Dendritic cell treated with granulocyte-macrophage colony-stimulating factor and Interleukin-4, amounts not matched to agents 40 ng/mL and 50 ng/mL, for 4 days (primary cell): ENCODE data around the gene BAZ2B.

Experiments used
- H3K27ac Mint-ChIP-seq: one replicate; pipeline ENCODE4 v1.8.0; 2022; ENCODE audit warnings: mild to moderate bottlenecking, mixed read lengths
- H3K27me3 Mint-ChIP-seq: one replicate; pipeline ENCODE4 v1.8.0; 2022; ENCODE audit warnings: mild to moderate bottlenecking, mixed read lengths
- H3K36me3 Mint-ChIP-seq: one replicate; pipeline ENCODE4 v1.8.0; 2022; ENCODE audit warnings: low read depth, mixed read lengths
- H3K4me1 Mint-ChIP-seq: one replicate; pipeline ENCODE4 v1.8.0; 2022; ENCODE audit warnings: low read depth, mixed read lengths
- H3K4me3 Mint-ChIP-seq: one replicate; pipeline ENCODE4 v1.8.0; 2022; ENCODE audit warnings: mild to moderate bottlenecking, moderate library complexity, mixed read lengths
- H3K9me3 Mint-ChIP-seq: one replicate; pipeline ENCODE4 v1.8.0; 2022; ENCODE audit warnings: mixed read lengths
- intact Hi-C: fragments of 100-400 bp; cut with micrococcal nuclease; formaldehyde crosslinking; loops from one replicate; pipeline ENCODE4 v1.15.0; 2022

Gene BAZ2B, protein sequence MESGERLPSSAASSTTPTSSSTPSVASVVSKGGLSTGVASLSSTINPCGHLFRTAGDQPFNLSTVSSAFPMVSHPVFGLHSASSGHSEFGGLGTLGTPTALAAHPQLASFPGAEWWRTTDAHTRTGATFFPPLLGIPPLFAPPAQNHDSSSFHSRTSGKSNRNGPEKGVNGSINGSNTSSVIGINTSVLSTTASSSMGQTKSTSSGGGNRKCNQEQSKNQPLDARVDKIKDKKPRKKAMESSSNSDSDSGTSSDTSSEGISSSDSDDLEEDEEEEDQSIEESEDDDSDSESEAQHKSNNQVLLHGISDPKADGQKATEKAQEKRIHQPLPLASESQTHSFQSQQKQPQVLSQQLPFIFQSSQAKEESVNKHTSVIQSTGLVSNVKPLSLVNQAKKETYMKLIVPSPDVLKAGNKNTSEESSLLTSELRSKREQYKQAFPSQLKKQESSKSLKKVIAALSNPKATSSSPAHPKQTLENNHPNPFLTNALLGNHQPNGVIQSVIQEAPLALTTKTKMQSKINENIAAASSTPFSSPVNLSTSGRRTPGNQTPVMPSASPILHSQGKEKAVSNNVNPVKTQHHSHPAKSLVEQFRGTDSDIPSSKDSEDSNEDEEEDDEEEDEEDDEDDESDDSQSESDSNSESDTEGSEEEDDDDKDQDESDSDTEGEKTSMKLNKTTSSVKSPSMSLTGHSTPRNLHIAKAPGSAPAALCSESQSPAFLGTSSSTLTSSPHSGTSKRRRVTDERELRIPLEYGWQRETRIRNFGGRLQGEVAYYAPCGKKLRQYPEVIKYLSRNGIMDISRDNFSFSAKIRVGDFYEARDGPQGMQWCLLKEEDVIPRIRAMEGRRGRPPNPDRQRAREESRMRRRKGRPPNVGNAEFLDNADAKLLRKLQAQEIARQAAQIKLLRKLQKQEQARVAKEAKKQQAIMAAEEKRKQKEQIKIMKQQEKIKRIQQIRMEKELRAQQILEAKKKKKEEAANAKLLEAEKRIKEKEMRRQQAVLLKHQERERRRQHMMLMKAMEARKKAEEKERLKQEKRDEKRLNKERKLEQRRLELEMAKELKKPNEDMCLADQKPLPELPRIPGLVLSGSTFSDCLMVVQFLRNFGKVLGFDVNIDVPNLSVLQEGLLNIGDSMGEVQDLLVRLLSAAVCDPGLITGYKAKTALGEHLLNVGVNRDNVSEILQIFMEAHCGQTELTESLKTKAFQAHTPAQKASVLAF (N-terminal part only)

DNA sequence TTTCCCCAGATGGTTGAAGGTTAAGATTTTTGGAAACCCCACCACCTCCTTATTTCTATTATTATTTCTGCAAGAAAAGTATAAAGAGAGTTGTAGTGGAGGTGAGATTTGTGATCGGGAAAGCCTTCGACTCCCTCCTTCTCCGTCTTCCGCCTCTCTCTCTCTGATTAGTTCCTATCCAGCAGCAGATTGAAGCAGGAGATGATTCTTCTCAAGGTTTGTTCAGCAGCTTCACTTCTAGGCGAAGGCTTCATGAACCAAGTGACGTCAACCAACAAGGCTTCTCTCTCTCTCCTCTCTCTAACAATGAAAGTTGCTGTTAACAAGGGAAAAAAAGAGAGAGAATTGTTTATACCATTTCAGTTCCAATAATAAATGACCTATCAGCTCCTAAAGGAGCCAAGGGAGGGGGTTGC, at the start of gene BAZ2B:
Gene BAZ2B, minus strand, starts transcription at position 263 of the 416 bp plus-strand sequence. CDS start 137,829 bp downstream, outside the sequence.
- peak within 1 kb of the TSS; percentile 91 for H3K4me3 Mint-ChIP-seq
- H3K4me1 Mint-ChIP-seq: peaks cover 41% of the 10 kb centered on the region
- H3K27ac Mint-ChIP-seq: peak within 1 kb of the TSS; percentile 100
- intact Hi-C loops: loop anchor here (10.0 kb wide), 1 partner anchor 51 kb away; no protein-coding TSS in a partner anchor
- no peaks in the 10 kb centered on the region for H3K9me3 Mint-ChIP-seq
- H3K27me3 Mint-ChIP-seq: no peaks in the 10 kb centered on the region
- H3K36me3 Mint-ChIP-seq: peaks cover 28% of the 10 kb centered on the region

DNA sequence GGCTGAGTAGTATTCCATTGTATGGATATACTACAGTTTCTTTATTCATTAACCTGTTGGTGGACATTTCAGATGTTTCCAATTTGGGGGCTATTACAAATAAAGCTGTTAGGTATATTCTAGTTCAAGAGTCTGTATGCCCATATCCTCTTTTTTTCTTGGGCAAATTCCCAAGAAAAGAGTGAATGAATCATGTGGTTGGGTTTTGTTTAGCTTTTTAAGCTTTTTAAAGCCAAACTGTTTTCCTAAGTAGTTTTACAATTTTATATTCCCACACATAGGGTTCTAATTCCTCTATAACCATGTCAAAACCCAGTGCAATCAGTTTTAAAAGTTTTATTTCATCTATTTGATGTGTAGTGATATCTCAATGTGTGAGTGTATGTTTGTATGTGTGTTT, 44.9 kb upstream of the BAZ2B start:
- intact Hi-C loops: no loop called here
- peaks cover 31% of the 10 kb centered on the region for H3K4me1 Mint-ChIP-seq
- peaks cover 10% of the 10 kb centered on the region for H3K36me3 Mint-ChIP-seq
- no peak overlapping the region for H3K27ac Mint-ChIP-seq
- no peaks in the 10 kb centered on the region for H3K27me3 Mint-ChIP-seq
- H3K4me3 Mint-ChIP-seq: no peak overlapping the region
- peaks cover 10% of the 10 kb centered on the region for H3K9me3 Mint-ChIP-seq

GRCh38 chr2:159658881-159659873, 42.8 kb upstream of the BAZ2B start:
- Mint-ChIP-seq H3K9me3 (peaks cover 31% of the 10 kb centered on the region), H3K27ac (peak overlapping the region; percentile 71), H3K4me1 (peaks cover 31% of the 10 kb centered on the region), H3K4me3 (no peak overlapping the region), H3K36me3 (peaks cover 24% of the 10 kb centered on the region), H3K27me3 (no peaks in the 10 kb centered on the region)
- intact Hi-C loops: loop anchor here (1.0 kb wide), 1 partner anchor 44 kb away; no protein-coding TSS in a partner anchor

GRCh38 chr2:159653962-159654361, 37.6 kb upstream of the BAZ2B start:
- H3K4me1 Mint-ChIP-seq: peaks cover 7% of the 10 kb centered on the region
- no peak overlapping the region for H3K27ac Mint-ChIP-seq
- peaks cover 25% of the 10 kb centered on the region for H3K36me3 Mint-ChIP-seq
- H3K4me3 Mint-ChIP-seq: no peak overlapping the region
- intact Hi-C loops: no loop called here
- H3K9me3 Mint-ChIP-seq: peaks cover 33% of the 10 kb centered on the region
- H3K27me3 Mint-ChIP-seq: no peaks in the 10 kb centered on the region

GRCh38 chr2:159651884-159652283, 35.5 kb upstream of the BAZ2B start:
- peaks cover 21% of the 10 kb centered on the region for H3K36me3 Mint-ChIP-seq
- H3K4me3 Mint-ChIP-seq: no peak overlapping the region
- no peaks in the 10 kb centered on the region for H3K27me3 Mint-ChIP-seq
- H3K27ac Mint-ChIP-seq: no peak overlapping the region
- peaks cover 5% of the 10 kb centered on the region for H3K4me1 Mint-ChIP-seq
- H3K9me3 Mint-ChIP-seq: peaks cover 29% of the 10 kb centered on the region
- intact Hi-C loops: no loop called here

GRCh38 chr2:159650574-159650973, 34.2 kb upstream of the BAZ2B start:
- H3K9me3 Mint-ChIP-seq: peaks cover 20% of the 10 kb centered on the region
- no peak overlapping the region for H3K27ac Mint-ChIP-seq
- H3K4me3 Mint-ChIP-seq: no peak overlapping the region
- H3K27me3 Mint-ChIP-seq: no peaks in the 10 kb centered on the region
- H3K4me1 Mint-ChIP-seq: peaks cover 5% of the 10 kb centered on the region
- H3K36me3 Mint-ChIP-seq: peaks cover 14% of the 10 kb centered on the region
- intact Hi-C loops: no loop called here

- intact Hi-C loops: no loop called here
- Mint-ChIP-seq H3K36me3 (peaks cover 6% of the 10 kb centered on the region), H3K27ac (no peak overlapping the region), H3K27me3 (no peaks in the 10 kb centered on the region), H3K4me3 (no peak overlapping the region), H3K9me3 (peaks cover 9% of the 10 kb centered on the region), H3K4me1 (peaks cover 5% of the 10 kb centered on the region)
Measured at GRCh38 chr2:159648643-159649042, 32.3 kb upstream of the BAZ2B start.

DNA sequence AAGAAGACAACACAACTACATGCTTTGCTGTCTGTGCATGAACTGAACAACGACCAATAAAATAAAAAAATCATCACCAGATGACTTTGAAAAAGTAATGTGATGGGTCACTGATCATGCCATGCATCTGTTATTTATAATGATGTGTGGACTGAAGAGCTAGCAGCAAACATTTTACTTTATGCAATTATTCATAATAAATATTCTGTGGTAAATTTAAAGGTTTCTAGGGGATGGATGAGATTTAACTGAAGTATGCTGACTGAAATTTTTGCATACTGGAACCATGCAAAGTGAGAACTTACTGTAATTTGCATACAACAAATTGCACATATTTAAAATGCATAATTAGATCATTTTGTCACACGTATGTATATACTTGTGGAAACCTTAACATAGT, 31.3 kb upstream of the BAZ2B start:
- intact Hi-C loops: no loop called here
- H3K27me3 Mint-ChIP-seq: no peaks in the 10 kb centered on the region
- H3K36me3 Mint-ChIP-seq: peaks cover 6% of the 10 kb centered on the region
- no peak overlapping the region for H3K27ac Mint-ChIP-seq
- peaks cover 9% of the 10 kb centered on the region for H3K9me3 Mint-ChIP-seq
- no peak overlapping the region for H3K4me3 Mint-ChIP-seq
- peaks cover 8% of the 10 kb centered on the region for H3K4me1 Mint-ChIP-seq

DNA sequence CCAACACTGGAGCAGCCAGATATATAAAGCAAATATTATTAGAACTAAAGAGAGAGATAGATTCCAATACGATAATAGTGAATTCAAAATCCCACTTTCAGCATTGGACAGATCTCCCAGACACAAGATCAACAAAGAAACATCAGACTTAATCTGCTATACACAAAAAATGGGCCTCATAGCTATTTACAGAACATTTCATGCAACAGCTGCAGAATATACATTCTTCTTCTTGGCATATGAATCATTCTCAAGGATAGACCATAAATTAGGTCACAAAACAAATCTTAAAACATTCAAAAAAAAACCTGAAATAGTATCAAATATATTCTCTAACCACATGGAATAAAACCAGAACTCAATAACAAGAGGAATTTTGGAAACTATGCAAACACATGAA, 23.8 kb upstream of the BAZ2B start:
- intact Hi-C loops: no loop called here
- Mint-ChIP-seq H3K9me3 (peaks cover 24% of the 10 kb centered on the region), H3K36me3 (peaks cover 10% of the 10 kb centered on the region), H3K27ac (no peak overlapping the region), H3K4me1 (peaks cover 39% of the 10 kb centered on the region), H3K27me3 (no peaks in the 10 kb centered on the region), H3K4me3 (no peak overlapping the region)

DNA sequence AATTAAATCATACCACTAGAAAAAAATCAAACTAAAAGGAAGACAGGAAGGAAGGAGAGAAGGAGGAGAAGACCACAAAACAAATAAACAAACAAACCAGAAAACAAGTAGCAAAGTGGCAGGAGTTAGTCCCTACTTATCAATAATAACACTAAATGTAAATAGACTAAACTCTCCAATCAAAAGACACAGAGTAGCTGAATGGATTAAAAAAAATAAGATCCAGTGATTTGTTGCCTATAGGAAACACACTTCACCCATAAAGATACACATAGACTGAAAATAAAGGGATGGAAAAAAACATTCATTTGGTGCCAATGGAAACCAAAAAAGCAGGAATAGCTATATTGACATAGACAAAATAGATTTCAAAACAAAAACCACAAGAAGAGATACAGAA, 23.4 kb upstream of the BAZ2B start:
- Mint-ChIP-seq H3K36me3 (peaks cover 10% of the 10 kb centered on the region), H3K27ac (no peak overlapping the region), H3K9me3 (peaks cover 23% of the 10 kb centered on the region), H3K27me3 (no peaks in the 10 kb centered on the region), H3K4me1 (peaks cover 44% of the 10 kb centered on the region), H3K4me3 (no peak overlapping the region)
- intact Hi-C loops: no loop called here

- H3K4me3 Mint-ChIP-seq: no peak overlapping the region
- no peak overlapping the region for H3K27ac Mint-ChIP-seq
- peaks cover 23% of the 10 kb centered on the region for H3K9me3 Mint-ChIP-seq
- H3K4me1 Mint-ChIP-seq: peaks cover 51% of the 10 kb centered on the region
- peaks cover 10% of the 10 kb centered on the region for H3K36me3 Mint-ChIP-seq
- no peaks in the 10 kb centered on the region for H3K27me3 Mint-ChIP-seq
- intact Hi-C loops: no loop called here
Measured at GRCh38 chr2:159639071-159639470, 22.7 kb upstream of the BAZ2B start.

GRCh38 chr2:159637988-159638501, 21.7 kb upstream of the BAZ2B start:
- intact Hi-C loops: no loop called here
- Mint-ChIP-seq H3K27me3 (no peaks in the 10 kb centered on the region), H3K36me3 (peaks cover 10% of the 10 kb centered on the region), H3K9me3 (peaks cover 23% of the 10 kb centered on the region), H3K27ac (peak overlapping the region; percentile 20), H3K4me3 (no peak overlapping the region), H3K4me1 (peaks cover 54% of the 10 kb centered on the region)
